ENCODE results near the gene IL16.

DNA sequence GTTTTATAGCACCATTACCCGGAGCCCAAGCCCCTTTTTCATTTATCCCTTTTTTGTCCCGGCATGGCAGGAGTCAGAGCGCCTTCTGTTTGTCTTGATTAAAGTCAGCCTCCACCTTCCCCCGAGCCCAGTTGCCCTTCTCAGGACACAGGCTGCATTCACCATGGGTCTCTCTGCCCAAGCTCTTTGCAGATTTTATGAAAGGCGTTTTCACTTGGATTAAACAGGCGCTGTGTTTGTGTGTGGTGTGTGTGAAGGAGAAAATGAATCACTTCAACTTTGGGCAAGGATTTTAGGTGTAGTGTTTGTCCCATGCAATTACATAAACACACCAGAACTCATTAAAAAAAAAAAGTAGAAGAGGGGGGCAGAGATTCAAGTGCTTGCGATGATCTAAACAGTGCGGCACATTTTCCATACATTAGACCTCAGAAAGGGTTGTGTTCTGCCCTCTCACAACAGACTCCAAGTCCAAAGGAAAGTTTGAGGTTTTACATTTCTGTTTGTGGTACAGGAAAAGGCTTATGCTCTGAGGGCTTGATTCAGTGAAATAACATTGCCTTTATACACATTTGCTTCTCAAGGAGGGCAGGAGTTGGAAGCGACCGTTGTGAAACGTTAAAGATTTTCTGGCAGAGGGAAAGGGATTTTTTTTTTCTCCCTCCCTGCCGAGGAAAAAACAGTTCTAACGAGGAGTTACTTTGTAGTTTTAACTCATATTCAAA, 14.5 kb upstream of the IL16 start:
- TF ChIP-seq EZH2 (IDR thresholded peaks at IDR 0.05; ENCODE audit: borderline replicate concordance, low read length), result no peak
- TF ChIP-seq, protein P1, sequence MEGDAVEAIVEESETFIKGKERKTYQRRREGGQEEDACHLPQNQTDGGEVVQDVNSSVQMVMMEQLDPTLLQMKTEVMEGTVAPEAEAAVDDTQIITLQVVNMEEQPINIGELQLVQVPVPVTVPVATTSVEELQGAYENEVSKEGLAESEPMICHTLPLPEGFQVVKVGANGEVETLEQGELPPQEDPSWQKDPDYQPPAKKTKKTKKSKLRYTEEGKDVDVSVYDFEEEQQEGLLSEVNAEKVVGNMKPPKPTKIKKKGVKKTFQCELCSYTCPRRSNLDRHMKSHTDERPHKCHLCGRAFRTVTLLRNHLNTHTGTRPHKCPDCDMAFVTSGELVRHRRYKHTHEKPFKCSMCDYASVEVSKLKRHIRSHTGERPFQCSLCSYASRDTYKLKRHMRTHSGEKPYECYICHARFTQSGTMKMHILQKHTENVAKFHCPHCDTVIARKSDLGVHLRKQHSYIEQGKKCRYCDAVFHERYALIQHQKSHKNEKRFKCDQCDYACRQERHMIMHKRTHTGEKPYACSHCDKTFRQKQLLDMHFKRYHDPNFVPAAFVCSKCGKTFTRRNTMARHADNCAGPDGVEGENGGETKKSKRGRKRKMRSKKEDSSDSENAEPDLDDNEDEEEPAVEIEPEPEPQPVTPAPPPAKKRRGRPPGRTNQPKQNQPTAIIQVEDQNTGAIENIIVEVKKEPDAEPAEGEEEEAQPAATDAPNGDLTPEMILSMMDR (conservative IDR thresholded peaks at IDR 0.05 in 1 of 2, IDR thresholded peaks at IDR 0.05 in 1 of 2; ENCODE audit: extremely low read depth in 1 of 2, insufficient read depth in 1 of 2, low read depth in 1 of 2, low read length in 2 of 2), result no peak

Data from mammary epithelial cell (primary cell).